SU-DHL-6 (cell line): ENCODE data around the gene PRKAR1B.

ENCODE experiments used
- H2AFZ ChIP-seq: fragments of 200-600 bp; sonication (generic); 2 replicates; pipeline ENCODE4 v1.6.1; 2014; ENCODE audit warnings: low read depth, mild to moderate bottlenecking, moderate library complexity, mixed read lengths, antibody characterized with exemption, low read length; ENCODE audit not compliant: severe bottlenecking
- H3F3A ChIP-seq: fragments of 200-600 bp; shearing (Covaris generic); 2 replicates; pipeline ENCODE4 v1.6.0; 2016; ENCODE audit warnings: antibody characterized with exemption, mild to moderate bottlenecking; ENCODE audit not compliant: insufficient read depth
- H3K27ac ChIP-seq: fragments of 200-600 bp; sonication (generic); 2 replicates; pipeline ENCODE4 v1.5.1; 2016; ENCODE audit warnings: low read depth, mild to moderate bottlenecking, low read length, moderate library complexity, mixed read lengths
- H3K27me3 ChIP-seq: fragments of 200-600 bp; sonication (generic), shearing (Covaris generic); 2 replicates; pipeline ENCODE4 v1.6.0; 2014; ENCODE audit warnings: mild to moderate bottlenecking, low read length
- H3K36me3 ChIP-seq: fragments of 200-600 bp; sonication (generic); 2 replicates; pipeline ENCODE4 v1.6.1; 2014; ENCODE audit warnings: mild to moderate bottlenecking, low read length, mixed read lengths
- H3K4me2 ChIP-seq: fragments of 300-600, 200-600 bp; shearing (Covaris generic), sonication (generic); 2 replicates; pipeline ENCODE4 v1.6.0; 2014; ENCODE audit warnings: low read length, low read depth, mild to moderate bottlenecking; ENCODE audit not compliant: poor library complexity, severe bottlenecking
- H3K4me3 ChIP-seq: fragments of 200-600 bp; sonication (generic); 2 replicates; pipeline ENCODE4 v1.5.1; 2014; ENCODE audit warnings: antibody characterized with exemption, low read length, mild to moderate bottlenecking, mixed read lengths; ENCODE audit not compliant: insufficient read depth, poor library complexity, severe bottlenecking
- H3K79me2 ChIP-seq: fragments of 200-600 bp; sonication (generic); 2 replicates; pipeline ENCODE4 v1.6.1; 2014; ENCODE audit warnings: mild to moderate bottlenecking, low read length, moderate library complexity; ENCODE audit not compliant: insufficient read depth
- H3K9ac ChIP-seq: fragments of 200-600 bp; sonication (generic); 2 replicates; pipeline ENCODE4 v1.7.0; 2014; ENCODE audit warnings: mild to moderate bottlenecking, low read length
- H3K9me2 ChIP-seq: fragments of 200-600 bp; sonication (generic); replicated peaks from 2 replicates; pipeline ENCODE4 v1.6.1; 2014; ENCODE audit warnings: low read length; ENCODE audit not compliant: insufficient read depth
- H3K9me3 ChIP-seq: fragments of 200-600 bp; sonication (generic); 2 replicates; pipeline ENCODE4 v1.6.1; 2014; ENCODE audit warnings: low read length, mixed read lengths; ENCODE audit not compliant: insufficient read depth
- H4K20me1 ChIP-seq: fragments of 200-600 bp; sonication (generic); 2 replicates; pipeline ENCODE4 v1.6.1; 2014; ENCODE audit warnings: low read depth, mild to moderate bottlenecking, antibody characterized with exemption, low read length, moderate library complexity, mixed read lengths
- CTCF ChIP-seq: fragments of 200-600 bp; sonication (generic); IDR thresholded peaks from one replicate; pipeline ENCODE4 v1.5.1; 2017; ENCODE audit warnings: antibody characterized with exemption, mild to moderate bottlenecking, low read length, moderate library complexity; ENCODE audit not compliant: insufficient read depth, poor library complexity, severe bottlenecking
- EZH2phosphoT487 ChIP-seq: fragments of 200-600 bp; sonication (generic), shearing (Covaris generic); conservative IDR thresholded peaks from 2 replicates; pipeline ENCODE4 v1.6.1; 2018; ENCODE audit warnings: mild to moderate bottlenecking, antibody characterized with exemption, low read length, moderate library complexity, mixed read lengths

Gene PRKAR1B

DNA sequence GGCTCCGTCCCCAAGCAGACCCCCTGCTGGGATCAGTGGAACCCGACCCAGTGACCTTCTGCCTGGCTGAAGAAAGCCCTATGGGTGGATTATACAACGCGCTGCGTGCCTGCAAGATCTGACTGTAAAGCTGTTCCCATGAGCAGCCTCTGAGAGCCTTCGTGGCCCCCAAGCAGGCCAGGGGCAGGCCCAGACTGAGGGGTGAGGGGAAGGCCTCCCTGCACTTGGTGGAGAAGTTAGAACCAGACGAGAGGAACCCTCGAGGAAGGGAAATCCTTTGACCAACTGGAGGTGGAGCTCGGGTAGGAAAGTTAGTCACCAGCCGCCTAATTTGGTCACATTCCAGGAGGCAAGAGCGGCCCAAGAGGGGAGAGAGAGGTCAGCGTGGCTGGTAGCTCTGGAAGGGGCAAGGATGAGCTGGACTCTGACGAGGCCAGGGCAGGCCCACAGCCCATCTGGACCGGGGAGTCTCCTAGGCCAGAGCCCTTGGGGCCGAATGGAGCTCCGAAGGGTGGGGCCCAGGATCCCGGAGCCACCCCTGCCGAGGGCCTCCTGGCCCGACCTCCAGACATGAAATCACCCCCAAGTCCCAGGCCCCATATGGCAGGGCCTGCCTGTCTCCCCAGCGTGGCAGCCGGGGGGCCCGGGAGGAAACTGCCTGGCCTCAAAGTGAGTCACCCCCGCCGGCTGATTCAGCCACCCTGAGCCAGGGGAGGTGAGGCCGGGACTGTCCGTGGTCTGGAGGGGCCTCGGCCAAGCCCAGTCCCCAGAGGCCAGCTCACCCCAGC lies 184.2 kb downstream of the PRKAR1B start:
- Histone ChIP-seq H3K9me3 (no peaks in the 10 kb centered on the region), H3K27me3 (no peaks in the 10 kb centered on the region), H3K9ac (no peak overlapping the region), H3K4me2 (no peak overlapping the region), H3K9me2 (no peaks in the 10 kb centered on the region), H3K4me3 (no peak overlapping the region), H3K36me3 (no peaks in the 10 kb centered on the region), H2AFZ (no peak overlapping the region), H3K79me2 (no peaks in the 10 kb centered on the region), H3F3A (no peaks in the 10 kb centered on the region), H3K27ac (no peak overlapping the region), H4K20me1 (no peaks in the 10 kb centered on the region; the same call in 1 of the 2 replicates)
- TF ChIP-seq CTCF (no peak), EZH2phosphoT487 (no peak)

- H2AFZ ChIP-seq: no peak overlapping the region
- H3K9ac ChIP-seq: no peak overlapping the region
- TF ChIP-seq CTCF (no peak), EZH2phosphoT487 (no peak)
Measured at GRCh38 chr7:542131-542712, 184.9 kb downstream of the PRKAR1B start.

GRCh38 chr7:541661-542060 lies 185.4 kb downstream of the PRKAR1B start:
- Histone ChIP-seq H3F3A (no peaks in the 10 kb centered on the region), H3K9me2 (no peaks in the 10 kb centered on the region), H3K9me3 (no peaks in the 10 kb centered on the region), H3K27me3 (no peaks in the 10 kb centered on the region), H3K4me3 (no peak overlapping the region), H2AFZ (no peak overlapping the region), H3K79me2 (no peaks in the 10 kb centered on the region), H3K9ac (no peak overlapping the region), H3K4me2 (no peak overlapping the region), H3K27ac (no peak overlapping the region), H3K36me3 (no peaks in the 10 kb centered on the region), H4K20me1 (no peaks in the 10 kb centered on the region; the same call in 1 of the 2 replicates)
- TF ChIP-seq CTCF: no peak
- TF ChIP-seq EZH2phosphoT487: no peak

More at GRCh38 chr7:542131-542712, 184.9 kb downstream of the PRKAR1B start:
- H3K9me2 ChIP-seq: no peaks in the 10 kb centered on the region
- no peaks in the 10 kb centered on the region; the same call in 1 of the 2 replicates for H4K20me1 ChIP-seq
- no peaks in the 10 kb centered on the region for H3F3A ChIP-seq
- no peak overlapping the region for H3K27ac ChIP-seq
- no peak overlapping the region for H3K4me2 ChIP-seq
- H3K36me3 ChIP-seq: no peaks in the 10 kb centered on the region
- no peaks in the 10 kb centered on the region for H3K79me2 ChIP-seq
- H3K4me3 ChIP-seq: no peak overlapping the region
- no peaks in the 10 kb centered on the region for H3K27me3 ChIP-seq
- no peaks in the 10 kb centered on the region for H3K9me3 ChIP-seq
